NCI-H1694 treated with DMSO at 0.1 percent for 48 hours (cell line): ENCODE data around the gene ENAH.
"Not testable (repeated sequence)": the region's sequence is repeated elsewhere in the genome, so short reads cannot be mapped to it uniquely, and the experiment has no call there.

Experiments used
- DNase-seq: peaks from one replicate; lab custom pipeline; 2025; lab: John Stamatoyannopoulos, UW

Gene ENAH

GRCh38 chr1:225525377-225525776 lies 127.5 kb downstream of the ENAH start:
- no peak for DNase-seq

- DNase-seq = no peak
Observed at GRCh38 chr1:225524570-225524969, 128.4 kb downstream of the ENAH start.

- no peak for DNase-seq
Observed at GRCh38 chr1:225523263-225523950, 129.5 kb downstream of the ENAH start.

GRCh38 chr1:225522588-225523262 lies 130.2 kb downstream of the ENAH start:
- DNase-seq = no peak

GRCh38 chr1:225520587-225521227 lies 132.2 kb downstream of the ENAH start:
- no peak for DNase-seq

GRCh38 chr1:225519166-225519863 lies 133.6 kb downstream of the ENAH start:
- DNase-seq = no peak

GRCh38 chr1:225517697-225518096 lies 135.2 kb downstream of the ENAH start:
- DNase-seq = no peak

- DNase-seq = no peak
Observed at GRCh38 chr1:225517221-225517620, 135.7 kb downstream of the ENAH start.

GRCh38 chr1:225514671-225515081 lies 138.2 kb downstream of the ENAH start:
- no peak for DNase-seq

GRCh38 chr1:225513576-225513975 lies 139.3 kb downstream of the ENAH start:
- DNase-seq = not testable (repeated sequence)

- DNase-seq = no peak
Observed at GRCh38 chr1:225511828-225512381, 141.0 kb downstream of the ENAH start.

- not testable (repeated sequence) for DNase-seq
Observed at GRCh38 chr1:225510740-225511139, 142.2 kb downstream of the ENAH start.

- no peak for DNase-seq
Observed at GRCh38 chr1:225509770-225510169, 143.2 kb downstream of the ENAH start.

GRCh38 chr1:225509376-225509707 lies 143.6 kb downstream of the ENAH start:
- no peak for DNase-seq

GRCh38 chr1:225508538-225509375 lies 144.2 kb downstream of the ENAH start:
- DNase-seq = no peak

GRCh38 chr1:225506727-225507126 lies 146.2 kb downstream of the ENAH start:
- no peak for DNase-seq

GRCh38 chr1:225504776-225505175 lies 148.1 kb downstream of the ENAH start:
- no peak for DNase-seq

- no peak for DNase-seq
Observed at GRCh38 chr1:225500624-225501192, 152.2 kb downstream of the ENAH start.

- no peak for DNase-seq
Observed at GRCh38 chr1:225498549-225499136, 154.3 kb downstream of the ENAH start.

GRCh38 chr1:225494789-225495359 lies 158.0 kb downstream of the ENAH start:
- DNase-seq = no peak
